HepG2 (cell line): ENCODE data around the gene MIER2. TPM values are rescaled to one million over a fixed set of nuclear protein-coding genes. Genes with fewer than 3 reads are reported as not detected.

Experiments used
- FOXP1 ChIP-seq, 2 experiments: fragments of 450-650 bp in 1 of 2; IDR thresholded peaks; 2 replicates each; pipeline ENCODE4 v1.6.1; 2017 to 2018; ENCODE audit warnings: antibody characterized with exemption in 1 of 2
- GTF3A ChIP-seq: sonication (generic); formaldehyde crosslinking; conservative IDR thresholded peaks from 2 replicates; pipeline ENCODE4 v1.4.0; 2020; ENCODE audit warnings: mild to moderate bottlenecking, missing genetic modification reagents
- KDM4B ChIP-seq: sonication (generic); formaldehyde crosslinking; IDR thresholded peaks from 2 replicates; pipeline ENCODE4 v1.4.0; 2020; ENCODE audit warnings: missing genetic modification reagents
- KDM5B ChIP-seq: sonication (generic); formaldehyde crosslinking; IDR thresholded peaks from 2 replicates; pipeline ENCODE4 v1.4.0; 2020; ENCODE audit warnings: missing genetic modification reagents, mild to moderate bottlenecking, borderline replicate concordance
- PAF1 ChIP-seq: IDR thresholded peaks from 2 replicates; pipeline ENCODE4 v1.6.1; 2016; ENCODE audit warnings: missing genetic modification reagents, missing compliant biosample characterization
- SOX5 ChIP-seq: IDR thresholded peaks from 2 replicates; pipeline ENCODE4 v1.6.1; 2016; ENCODE audit warnings: borderline replicate concordance
- SSRP1 ChIP-seq: IDR thresholded peaks from 2 replicates; pipeline ENCODE4 v1.6.1; 2016; ENCODE audit warnings: control low read depth
- YEATS4 ChIP-seq: sonication (generic); formaldehyde crosslinking; IDR thresholded peaks from 2 replicates; pipeline ENCODE4 v1.4.0; 2020; ENCODE audit warnings: missing genetic modification reagents, borderline replicate concordance
- ZBTB7A ChIP-seq: sonication (generic); formaldehyde crosslinking; IDR thresholded peaks from 2 replicates; pipeline ENCODE4 v1.8.0; 2022; ENCODE audit warnings: mild to moderate bottlenecking, missing genetic modification reagents
- ZNF30 ChIP-seq: sonication (generic); formaldehyde crosslinking; IDR thresholded peaks from 2 replicates; pipeline ENCODE4 v1.5.0; 2020; ENCODE audit warnings: mild to moderate bottlenecking, missing genetic modification reagents
- ZNF383 ChIP-seq: sonication (generic); formaldehyde crosslinking; IDR thresholded peaks from 2 replicates; pipeline ENCODE4 v1.4.0; 2020; ENCODE audit warnings: missing genetic modification reagents, mild to moderate bottlenecking, borderline replicate concordance
- ZNF432 ChIP-seq: sonication (generic); formaldehyde crosslinking; IDR thresholded peaks from 2 replicates; pipeline ENCODE4 v1.5.0; 2020; ENCODE audit warnings: missing genetic modification reagents, mild to moderate bottlenecking, borderline replicate concordance
- ZNF749 ChIP-seq: sonication (generic); formaldehyde crosslinking; IDR thresholded peaks from 2 replicates; pipeline ENCODE4 v1.8.0; 2022; ENCODE audit warnings: mild to moderate bottlenecking, missing genetic modification reagents, moderate library complexity, borderline replicate concordance
- polyA plus RNA-seq, 8 experiments: library from polyadenylated mRNA; depleted of rRNA in 3 of 8; stranded (reverse) in 7 of 8; unstranded in 1 of 8; fragments of >200 nt; fragmentation: Illumina TruSeq in 4 of 8; extraction: Trizol in 4 of 8; gene quantifications; 2 replicates each; pipeline versions ENCODE4 v1.2.1 to v1.2.3, GENCODE V29; 2011 to 2016; ENCODE audit warnings: low read depth in 4 of 8, missing spikeins in 1 of 8, mixed read lengths in 1 of 8; ENCODE audit not compliant: insufficient read depth in 1 of 8
- total RNA-seq, 5 experiments: library from RNA; depleted of rRNA; stranded (reverse); fragments of >200 nt; fragmentation: Illumina TruSeq; extraction: Trizol; gene quantifications; 2 replicates each; pipeline ENCODE4 v1.2.3, GENCODE V29; 2016; ENCODE audit warnings: low read depth in 1 of 5
- TF ChIP-seq, protein P1 (sequence below): sonication (generic); formaldehyde crosslinking; IDR thresholded peaks from 2 replicates; pipeline ENCODE4 v1.5.0; 2020; ENCODE audit warnings: missing genetic modification reagents
- TF ChIP-seq, protein P2 (sequence below): sonication (generic); formaldehyde crosslinking; IDR thresholded peaks from 2 replicates; pipeline ENCODE4; 2020; ENCODE audit warnings: missing genetic modification reagents, mild to moderate bottlenecking, borderline replicate concordance
- TF ChIP-seq, protein P3 (sequence below): sonication (generic); formaldehyde crosslinking; IDR thresholded peaks from 2 replicates; pipeline ENCODE4 v1.9.0; 2021; ENCODE audit warnings: missing genetic modification reagents, mild to moderate bottlenecking, borderline replicate concordance
- TF ChIP-seq, protein P4 (sequence below): sonication (generic); formaldehyde crosslinking; IDR thresholded peaks from 2 replicates; pipeline ENCODE4 v1.8.0; 2022; ENCODE audit warnings: missing genetic modification reagents, low read depth, mild to moderate bottlenecking, borderline replicate concordance
- TF ChIP-seq, protein P5 (sequence below): sonication (generic); formaldehyde crosslinking; IDR thresholded peaks from 2 replicates; pipeline ENCODE4 v1.4.0; 2020; ENCODE audit warnings: mild to moderate bottlenecking, missing genetic modification reagents

The MIER2 gene
- total and polyA plus RNA-seq, 2 of the 13 experiments (the other 11 are each of a cell fraction or from before 2014, with no cell fraction given) = 9.6 to 25.7 TPM

- no peak for TF ChIP-seq GTF3A (CRISPR knock-in tag)
- no peak for TF ChIP-seq YEATS4 (CRISPR knock-in tag)
- TF ChIP-seq, protein P1, sequence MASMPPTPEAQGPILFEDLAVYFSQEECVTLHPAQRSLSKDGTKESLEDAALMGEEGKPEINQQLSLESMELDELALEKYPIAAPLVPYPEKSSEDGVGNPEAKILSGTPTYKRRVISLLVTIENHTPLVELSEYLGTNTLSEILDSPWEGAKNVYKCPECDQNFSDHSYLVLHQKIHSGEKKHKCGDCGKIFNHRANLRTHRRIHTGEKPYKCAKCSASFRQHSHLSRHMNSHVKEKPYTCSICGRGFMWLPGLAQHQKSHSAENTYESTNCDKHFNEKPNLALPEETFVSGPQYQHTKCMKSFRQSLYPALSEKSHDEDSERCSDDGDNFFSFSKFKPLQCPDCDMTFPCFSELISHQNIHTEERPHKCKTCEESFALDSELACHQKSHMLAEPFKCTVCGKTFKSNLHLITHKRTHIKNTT (CRISPR knock-in tag) = no peak
- no peak for TF ChIP-seq ZBTB7A (CRISPR knock-in tag)
- TF ChIP-seq, protein P2, sequence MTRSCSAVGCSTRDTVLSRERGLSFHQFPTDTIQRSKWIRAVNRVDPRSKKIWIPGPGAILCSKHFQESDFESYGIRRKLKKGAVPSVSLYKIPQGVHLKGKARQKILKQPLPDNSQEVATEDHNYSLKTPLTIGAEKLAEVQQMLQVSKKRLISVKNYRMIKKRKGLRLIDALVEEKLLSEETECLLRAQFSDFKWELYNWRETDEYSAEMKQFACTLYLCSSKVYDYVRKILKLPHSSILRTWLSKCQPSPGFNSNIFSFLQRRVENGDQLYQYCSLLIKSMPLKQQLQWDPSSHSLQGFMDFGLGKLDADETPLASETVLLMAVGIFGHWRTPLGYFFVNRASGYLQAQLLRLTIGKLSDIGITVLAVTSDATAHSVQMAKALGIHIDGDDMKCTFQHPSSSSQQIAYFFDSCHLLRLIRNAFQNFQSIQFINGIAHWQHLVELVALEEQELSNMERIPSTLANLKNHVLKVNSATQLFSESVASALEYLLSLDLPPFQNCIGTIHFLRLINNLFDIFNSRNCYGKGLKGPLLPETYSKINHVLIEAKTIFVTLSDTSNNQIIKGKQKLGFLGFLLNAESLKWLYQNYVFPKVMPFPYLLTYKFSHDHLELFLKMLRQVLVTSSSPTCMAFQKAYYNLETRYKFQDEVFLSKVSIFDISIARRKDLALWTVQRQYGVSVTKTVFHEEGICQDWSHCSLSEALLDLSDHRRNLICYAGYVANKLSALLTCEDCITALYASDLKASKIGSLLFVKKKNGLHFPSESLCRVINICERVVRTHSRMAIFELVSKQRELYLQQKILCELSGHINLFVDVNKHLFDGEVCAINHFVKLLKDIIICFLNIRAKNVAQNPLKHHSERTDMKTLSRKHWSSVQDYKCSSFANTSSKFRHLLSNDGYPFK (CRISPR knock-in tag) = no peak
- peak; percentile 35; the same call in 1 of the 2 replicates for TF ChIP-seq SOX5
- TF ChIP-seq ZNF432 (CRISPR knock-in tag) = no peak
- TF ChIP-seq, protein P3, sequence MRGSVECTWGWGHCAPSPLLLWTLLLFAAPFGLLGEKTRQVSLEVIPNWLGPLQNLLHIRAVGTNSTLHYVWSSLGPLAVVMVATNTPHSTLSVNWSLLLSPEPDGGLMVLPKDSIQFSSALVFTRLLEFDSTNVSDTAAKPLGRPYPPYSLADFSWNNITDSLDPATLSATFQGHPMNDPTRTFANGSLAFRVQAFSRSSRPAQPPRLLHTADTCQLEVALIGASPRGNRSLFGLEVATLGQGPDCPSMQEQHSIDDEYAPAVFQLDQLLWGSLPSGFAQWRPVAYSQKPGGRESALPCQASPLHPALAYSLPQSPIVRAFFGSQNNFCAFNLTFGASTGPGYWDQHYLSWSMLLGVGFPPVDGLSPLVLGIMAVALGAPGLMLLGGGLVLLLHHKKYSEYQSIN (CRISPR knock-in tag) = no peak
- TF ChIP-seq FOXP1 (IDR thresholded peaks at IDR 0.05) = no peak
- peak; percentile 75 for TF ChIP-seq FOXP1 (CRISPR knock-in tag; IDR thresholded peaks at IDR 0.05)
- TF ChIP-seq PAF1 (CRISPR knock-in tag) = no peak
- TF ChIP-seq KDM4B = no peak
- no peak for TF ChIP-seq ZNF30 (CRISPR knock-in tag)
- TF ChIP-seq, protein P4, sequence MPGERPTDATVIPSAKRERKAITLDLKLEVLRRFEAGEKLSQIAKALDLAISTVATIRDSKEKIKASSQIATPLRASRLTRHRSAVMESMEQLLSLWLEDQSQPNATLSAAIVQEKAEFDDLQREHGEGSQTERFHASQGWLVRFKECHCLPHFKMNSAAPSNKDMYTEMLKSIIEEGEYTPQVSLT (CRISPR knock-in tag) = no peak
- no peak for TF ChIP-seq ZNF383 (CRISPR knock-in tag)
- TF ChIP-seq, protein P5, sequence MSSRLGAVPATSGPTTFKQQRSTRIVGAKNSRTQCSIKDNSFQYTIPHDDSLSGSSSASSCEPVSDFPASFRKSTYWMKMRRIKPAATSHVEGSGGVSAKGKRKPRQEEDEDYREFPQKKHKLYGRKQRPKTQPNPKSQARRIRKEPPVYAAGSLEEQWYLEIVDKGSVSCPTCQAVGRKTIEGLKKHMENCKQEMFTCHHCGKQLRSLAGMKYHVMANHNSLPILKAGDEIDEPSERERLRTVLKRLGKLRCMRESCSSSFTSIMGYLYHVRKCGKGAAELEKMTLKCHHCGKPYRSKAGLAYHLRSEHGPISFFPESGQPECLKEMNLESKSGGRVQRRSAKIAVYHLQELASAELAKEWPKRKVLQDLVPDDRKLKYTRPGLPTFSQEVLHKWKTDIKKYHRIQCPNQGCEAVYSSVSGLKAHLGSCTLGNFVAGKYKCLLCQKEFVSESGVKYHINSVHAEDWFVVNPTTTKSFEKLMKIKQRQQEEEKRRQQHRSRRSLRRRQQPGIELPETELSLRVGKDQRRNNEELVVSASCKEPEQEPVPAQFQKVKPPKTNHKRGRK = no peak
- TF ChIP-seq ZNF749 (CRISPR knock-in tag) = no peak
- no peak for TF ChIP-seq KDM5B (CRISPR knock-in tag)
- TF ChIP-seq SSRP1 (CRISPR knock-in tag) = no peak
Observed at GRCh38 chr19:341386-342127, 3.0 kb downstream of the MIER2 start (continued).
